ENCODE data around the gene ZNF76. TPM values are rescaled to one million over a fixed set of nuclear protein-coding genes. Genes with fewer than 3 reads are reported as not detected.

Gene ZNF76
- total RNA-seq, 2 experiments from 2014 or later: 46.1 to 53.4 TPM

GRCh38 chr6:35312076-35312800 lies 52.7 kb downstream of the ZNF76 start:
- Mint-ChIP-seq H3K36me3 (ENCODE audit: low read depth) (peaks cover 96% of the 10 kb centered on the region), H3K4me1 (ENCODE audit: low read depth) (peaks cover 97% of the 10 kb centered on the region), H3K4me3 (peak overlapping the region; percentile 84), H3K27me3 (no peaks in the 10 kb centered on the region), H3K27ac (peak overlapping the region; percentile 99), H3K9me3 (no peaks in the 10 kb centered on the region)
- H3K9me3 ChIP-seq (ENCODE audit: control insufficient read depth in 1 of 2, insufficient read depth in 1 of 2, low read length in 2 of 2): no peaks in the 10 kb centered on the region
- CTCF ChIA-PET: interaction anchor here (0.8 to 3.6 kb wide), 6 partner anchors 8 to 29 kb away, joined by 3 to 20 read pairs (median 4); partner anchors contain the start of genes DEF6 and PPARD
- DNase-seq (no peak), ATAC-seq (ENCODE audit: poor library complexity) (peak; percentile 8)
- no peaks in the 10 kb centered on the region for H3K27me3 ChIP-seq (ENCODE audit: control insufficient read depth in 1 of 2, insufficient read depth in 2 of 2, low read length in 2 of 2)
- peaks cover 61% of the 10 kb centered on the region for H3K4me1 ChIP-seq (ENCODE audit: insufficient read depth, low read length)
- intact Hi-C loops (cut with DNase I, micrococcal nuclease): no loop called here
- TF ChIP-seq CTCF (IDR thresholded peaks at IDR 0.05): no peak
- POLR2A ChIA-PET: interaction anchor here (1.0 to 9.4 kb wide), 5 partner anchors 9 to 140 kb away, joined by 5 to 74 read pairs (median 21); partner anchors contain the start of genes DEF6 and FANCE
- peak overlapping the region; percentile 46 for H3K4me3 ChIP-seq (ENCODE audit: low read length)
- peak overlapping the region; percentile 95 for H3K27ac ChIP-seq (ENCODE audit: low read depth in 1 of 2, low read length in 2 of 2)
- H3K36me3 ChIP-seq (ENCODE audit: insufficient read depth, low read length): peaks cover 73% of the 10 kb centered on the region

GRCh38 chr6:35312807-35313206 lies 53.3 kb downstream of the ZNF76 start:
- Histone ChIP-seq H3K36me3 (ENCODE audit: insufficient read depth, low read length) (peaks cover 73% of the 10 kb centered on the region), H3K27ac (ENCODE audit: low read depth in 1 of 2, low read length in 2 of 2) (peak overlapping the region; percentile 95), H3K4me1 (ENCODE audit: insufficient read depth, low read length) (peaks cover 58% of the 10 kb centered on the region), H3K9me3 (ENCODE audit: control insufficient read depth in 1 of 2, insufficient read depth in 1 of 2, low read length in 2 of 2) (no peaks in the 10 kb centered on the region), H3K4me3 (ENCODE audit: low read length) (peak overlapping the region; percentile 46), H3K27me3 (ENCODE audit: control insufficient read depth in 1 of 2, insufficient read depth in 2 of 2, low read length in 2 of 2) (no peaks in the 10 kb centered on the region)
- peaks cover 95% of the 10 kb centered on the region for H3K4me1 Mint-ChIP-seq (ENCODE audit: low read depth)
- ChIA-PET CTCF (interaction anchor here (1.0 to 3.6 kb wide), 5 partner anchors 8 to 29 kb away, joined by 3 to 20 read pairs (median 5); partner anchors contain the start of genes DEF6 and PPARD), POLR2A (interaction anchor here (1.0 to 9.4 kb wide), 4 partner anchors 10 to 139 kb away, joined by 5 to 74 read pairs (median 30); partner anchors contain the start of genes DEF6 and FANCE)
- peak overlapping the region; percentile 99 for H3K27ac Mint-ChIP-seq
- no peak for TF ChIP-seq CTCF (IDR thresholded peaks at IDR 0.05)
- H3K4me3 Mint-ChIP-seq: peak overlapping the region; percentile 81
- DNase-seq: no peak
- no peaks in the 10 kb centered on the region for H3K9me3 Mint-ChIP-seq
- H3K36me3 Mint-ChIP-seq (ENCODE audit: low read depth): peaks cover 96% of the 10 kb centered on the region
- intact Hi-C loops (cut with DNase I, micrococcal nuclease): no loop called here
- no peaks in the 10 kb centered on the region for H3K27me3 Mint-ChIP-seq
- no peak for ATAC-seq (ENCODE audit: poor library complexity)

- Histone ChIP-seq H3K4me3 (ENCODE audit: low read length) (no peak overlapping the region), H3K27ac (ENCODE audit: low read depth in 1 of 2, low read length in 2 of 2) (no peak overlapping the region), H3K4me1 (ENCODE audit: insufficient read depth, low read length) (peaks cover 21% of the 10 kb centered on the region), H3K27me3 (ENCODE audit: control insufficient read depth in 1 of 2, insufficient read depth in 2 of 2, low read length in 2 of 2) (no peaks in the 10 kb centered on the region), H3K9me3 (ENCODE audit: control insufficient read depth in 1 of 2, insufficient read depth in 1 of 2, low read length in 2 of 2) (no peaks in the 10 kb centered on the region), H3K36me3 (ENCODE audit: insufficient read depth, low read length) (peaks cover 86% of the 10 kb centered on the region)
- DNase-seq (no peak), ATAC-seq (ENCODE audit: poor library complexity) (no peak)
- Mint-ChIP-seq H3K27me3 (no peaks in the 10 kb centered on the region), H3K36me3 (ENCODE audit: low read depth) (peaks cover 95% of the 10 kb centered on the region), H3K4me3 (no peak overlapping the region), H3K27ac (peak overlapping the region; percentile 58), H3K9me3 (no peaks in the 10 kb centered on the region), H3K4me1 (ENCODE audit: low read depth) (peaks cover 69% of the 10 kb centered on the region)
- no peak for TF ChIP-seq CTCF (IDR thresholded peaks at IDR 0.05)
- CTCF ChIA-PET: interaction anchor here (0.9 to 1.5 kb wide), 2 partner anchors 12 to 19 kb away, joined by 3 to 5 read pairs; no protein-coding TSS in a partner anchor
- POLR2A ChIA-PET: interaction anchor here (1.1 to 1.7 kb wide), 3 partner anchors 13 to 21 kb away, joined by 3 to 8 read pairs (median 6); partner anchors contain the start of gene DEF6
- intact Hi-C loops (cut with DNase I, micrococcal nuclease): no loop called here
Observed at GRCh38 chr6:35317483-35318195, 58.1 kb downstream of the ZNF76 start.

Measured in CD4-positive, alpha-beta T cell (primary cell).